HL-60/S4 (cell line): Measurements from ENCODE around the gene CFAP74.

Source experiments
- in situ Hi-C: fragments of 300-500 bp; cut with MboI; formaldehyde crosslinking; loops from 2 replicates; pipeline ENCODE4 v1.14.3; 2022; ENCODE audit warnings: low sequenced_read_pairs

CFAP74 gene

DNA sequence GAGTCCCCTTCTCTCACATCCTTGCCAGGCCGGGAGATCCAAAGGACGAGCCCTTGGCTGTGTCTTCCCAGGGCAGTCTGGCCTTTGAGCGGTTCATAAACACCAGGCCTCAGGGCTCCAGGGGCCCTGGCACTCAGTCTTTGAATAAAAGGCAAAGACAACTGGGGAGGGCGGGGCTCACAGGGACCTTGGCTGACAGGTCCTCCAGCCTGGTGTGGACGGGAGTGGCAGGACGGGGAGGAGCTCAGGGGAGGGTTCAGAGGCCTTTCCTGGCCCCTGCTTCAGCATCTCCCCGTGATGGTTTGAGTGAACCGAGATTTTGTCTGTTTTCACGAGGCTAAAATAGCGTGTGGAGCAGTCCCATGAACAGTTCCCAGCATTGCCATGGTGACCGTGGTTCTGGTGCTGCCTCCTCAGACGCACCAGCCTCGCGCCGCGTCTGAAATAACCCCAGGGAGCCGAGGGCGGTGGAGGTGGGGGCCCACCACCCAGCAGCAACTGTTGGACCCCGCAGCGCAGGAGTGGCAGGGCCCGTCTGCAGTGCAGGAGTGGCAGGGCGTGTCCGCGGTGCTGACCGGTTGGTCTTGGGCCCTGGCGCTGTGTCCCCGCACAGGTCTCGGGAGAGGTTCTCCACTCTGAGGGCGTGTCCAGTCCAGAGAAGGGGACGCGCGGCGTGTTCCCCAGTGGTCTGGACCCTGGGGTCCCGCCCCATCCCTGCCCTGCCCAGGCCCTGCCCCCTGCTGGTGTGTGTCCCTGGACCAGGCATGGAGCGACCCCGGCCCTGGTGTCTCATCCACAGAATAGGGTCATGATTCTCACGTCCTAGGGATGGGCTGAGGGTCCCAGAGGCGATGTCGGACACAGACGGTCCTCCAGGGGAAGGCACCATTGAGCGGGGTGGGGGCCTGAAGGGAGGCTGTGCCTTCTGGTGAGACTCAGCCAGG lies 39.5 kb upstream of the CFAP74 start:
- in situ Hi-C loops = no loop called here

DNA sequence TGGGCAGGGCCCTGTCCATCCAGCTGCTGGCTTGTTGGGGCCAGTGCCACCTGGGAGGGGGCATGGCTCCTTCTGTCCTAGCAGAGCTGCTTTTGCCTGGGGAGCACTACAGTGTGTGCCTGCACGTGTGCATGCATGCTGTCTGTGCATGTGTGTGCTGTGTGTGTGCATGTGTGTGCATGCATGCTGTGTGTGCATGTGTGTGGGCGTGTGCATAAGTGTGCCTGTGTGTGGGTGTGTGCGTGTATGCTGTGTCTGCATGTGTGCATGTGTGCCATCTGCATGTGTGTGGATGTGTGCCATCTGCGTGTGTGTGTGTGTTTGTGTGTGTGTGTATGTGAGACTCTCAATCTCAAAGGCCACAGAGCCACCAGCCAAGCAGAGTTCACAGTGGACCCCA lies 38.3 kb upstream of the CFAP74 start:
- in situ Hi-C loops = no loop called here

DNA sequence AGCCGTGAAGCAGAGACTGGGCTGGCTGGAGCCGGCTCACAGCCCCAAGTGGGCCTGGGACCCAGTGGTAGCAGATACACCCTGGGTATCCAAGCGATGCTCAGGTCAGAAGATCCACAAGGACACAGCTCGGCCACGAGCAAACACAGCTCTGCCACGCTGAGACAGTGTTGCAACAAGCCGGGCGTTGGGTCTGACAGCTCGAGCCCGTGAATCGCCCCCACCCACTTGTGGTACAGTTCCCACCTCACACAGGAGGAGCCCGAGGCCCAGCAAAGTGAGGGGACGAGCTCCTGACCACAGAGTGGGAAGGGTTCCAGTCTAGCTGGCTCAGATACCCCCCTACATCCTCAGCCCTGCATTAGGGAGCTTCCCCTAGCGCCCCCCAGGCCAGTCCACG lies 37.7 kb upstream of the CFAP74 start:
- in situ Hi-C loops = no loop called here

DNA sequence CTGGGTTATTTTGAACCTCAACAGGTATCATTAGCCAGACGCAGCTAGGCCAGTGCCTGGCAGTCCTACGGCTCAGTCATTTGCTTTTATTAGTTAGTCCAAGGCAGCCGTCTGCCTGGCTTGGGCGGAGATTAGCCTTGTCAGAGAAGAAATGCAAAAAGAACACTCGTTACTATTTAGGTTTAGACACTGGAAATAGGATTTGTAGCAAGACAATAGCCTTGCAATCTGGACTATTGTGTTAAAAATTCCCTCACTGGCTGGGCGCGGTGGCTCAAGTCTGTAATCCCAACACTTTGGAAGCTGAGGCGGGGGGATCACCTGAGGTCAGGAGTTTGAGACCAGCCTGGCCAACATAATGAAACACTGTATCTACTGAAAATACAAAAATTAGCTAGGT lies 35.7 kb upstream of the CFAP74 start:
- in situ Hi-C loops = loop anchor here (5.0 kb wide), 1 partner anchor 77 kb away; no protein-coding TSS in a partner anchor

DNA sequence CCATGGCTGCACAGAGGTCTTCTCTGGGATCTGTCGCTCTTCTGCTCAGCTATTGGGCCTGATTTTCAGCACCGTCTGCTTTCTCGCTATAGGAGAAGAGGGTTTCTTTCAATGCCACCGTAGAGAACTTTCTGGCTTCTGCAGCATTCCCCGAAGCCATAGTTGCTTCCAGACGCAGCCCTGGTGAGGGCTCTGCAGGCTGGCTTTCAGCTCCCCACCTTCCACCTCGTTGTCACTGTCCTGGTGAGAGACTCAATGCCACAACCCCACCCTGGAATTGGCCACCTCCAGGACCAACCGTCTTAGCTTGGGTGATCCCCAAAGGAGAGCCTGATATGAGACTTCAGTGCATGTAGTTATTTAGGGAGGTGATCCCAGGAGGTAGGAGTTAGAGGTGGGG lies 34.6 kb upstream of the CFAP74 start:
- in situ Hi-C loops = loop anchor here (5.0 kb wide), 1 partner anchor 76 kb away; no protein-coding TSS in a partner anchor

DNA sequence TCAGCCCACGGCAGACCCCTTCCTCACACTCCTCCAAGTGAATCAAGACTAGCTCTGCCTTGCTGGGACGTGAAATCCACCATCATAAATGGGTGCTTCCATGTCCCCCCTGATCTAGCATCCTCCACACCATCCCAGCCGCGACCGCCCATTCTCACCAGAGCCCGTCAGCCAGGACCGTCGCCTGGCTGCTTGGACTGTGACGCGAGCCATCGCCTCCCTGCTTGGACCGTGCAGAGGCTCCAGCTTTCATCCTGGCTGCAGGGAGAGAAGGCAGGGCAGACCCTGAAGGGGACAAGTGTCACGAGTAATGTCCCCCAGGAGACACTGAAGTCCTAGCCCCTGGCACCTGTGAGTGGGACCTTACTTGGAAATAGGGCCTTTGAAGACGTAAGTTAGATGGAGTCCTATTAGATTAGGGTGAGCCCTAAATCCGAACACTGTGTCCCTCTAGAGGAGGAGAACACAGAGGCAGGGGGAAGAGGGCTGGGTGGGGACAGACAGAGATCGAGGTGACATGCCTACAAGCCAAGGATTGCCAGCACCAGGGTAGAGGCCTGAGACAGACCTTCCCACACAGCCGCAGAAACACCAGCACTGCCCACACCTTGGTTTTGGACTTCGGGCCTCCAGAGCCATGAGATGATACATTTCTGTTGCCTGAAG lies 33.9 kb upstream of the CFAP74 start:
- in situ Hi-C loops = loop anchor here (5.0 kb wide), 1 partner anchor 75 kb away; no protein-coding TSS in a partner anchor

DNA sequence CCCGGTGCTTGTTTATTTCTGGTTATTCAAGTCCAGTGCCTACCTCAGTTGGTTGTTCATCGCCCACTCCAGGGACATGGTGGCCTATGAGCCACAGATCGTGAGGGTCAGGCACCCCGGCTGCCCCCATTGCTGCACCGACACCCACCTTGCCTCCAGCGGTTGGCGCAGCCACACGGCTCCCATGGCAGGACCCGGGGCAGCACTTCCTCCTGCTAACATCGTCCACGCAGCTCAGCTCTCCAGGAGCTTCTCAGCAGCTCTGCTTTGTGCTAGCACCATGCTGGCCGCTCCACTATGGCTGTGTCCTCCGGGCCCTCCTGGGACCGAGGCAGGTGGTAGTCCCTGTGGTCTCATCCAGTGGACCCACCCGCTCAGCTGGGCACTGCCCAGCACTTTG lies 32.7 kb upstream of the CFAP74 start:
- in situ Hi-C loops = loop anchor here (5.0 kb wide), 1 partner anchor 74 kb away; no protein-coding TSS in a partner anchor

DNA sequence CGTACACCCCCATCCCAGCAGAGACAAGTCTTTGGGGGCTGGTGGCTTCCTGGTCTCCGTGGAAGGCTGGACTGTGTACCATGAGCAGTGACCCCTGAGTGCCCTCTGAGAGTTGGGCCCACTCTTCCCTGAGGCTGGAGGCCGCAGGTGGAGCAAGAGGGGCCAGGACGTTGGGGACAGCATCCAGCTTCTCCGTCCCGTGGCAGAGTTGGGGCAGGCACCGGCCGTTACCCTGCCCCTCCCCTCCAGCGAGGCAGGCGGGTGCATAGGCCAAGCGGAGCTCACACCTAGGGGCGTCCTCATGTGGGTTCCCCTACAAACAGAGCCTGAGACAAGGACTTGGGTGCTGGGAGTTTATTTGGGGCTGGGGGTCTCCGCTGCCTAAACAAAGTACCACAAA lies 29.6 kb upstream of the CFAP74 start:
- in situ Hi-C loops = no loop called here

DNA sequence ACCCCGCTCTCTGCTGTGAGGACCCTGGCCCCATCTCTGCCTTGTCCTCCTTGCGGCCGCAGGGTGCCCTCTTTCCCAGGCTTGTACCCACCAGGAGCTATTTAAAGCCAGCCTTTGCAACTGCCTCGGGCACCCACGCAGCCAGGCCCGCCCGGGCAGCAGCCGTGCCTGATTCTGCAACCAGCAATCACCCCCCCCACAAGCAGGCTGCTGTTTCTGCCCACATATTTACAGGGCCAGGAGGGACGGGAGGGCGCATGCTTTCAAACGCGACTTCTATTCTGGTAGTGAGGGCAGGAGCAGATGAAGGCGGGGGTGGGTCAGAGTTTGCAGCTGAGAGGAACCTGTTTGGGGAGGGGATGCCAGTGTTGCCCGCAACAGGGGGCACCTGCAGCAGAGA lies 29.2 kb upstream of the CFAP74 start:
- in situ Hi-C loops = no loop called here

DNA sequence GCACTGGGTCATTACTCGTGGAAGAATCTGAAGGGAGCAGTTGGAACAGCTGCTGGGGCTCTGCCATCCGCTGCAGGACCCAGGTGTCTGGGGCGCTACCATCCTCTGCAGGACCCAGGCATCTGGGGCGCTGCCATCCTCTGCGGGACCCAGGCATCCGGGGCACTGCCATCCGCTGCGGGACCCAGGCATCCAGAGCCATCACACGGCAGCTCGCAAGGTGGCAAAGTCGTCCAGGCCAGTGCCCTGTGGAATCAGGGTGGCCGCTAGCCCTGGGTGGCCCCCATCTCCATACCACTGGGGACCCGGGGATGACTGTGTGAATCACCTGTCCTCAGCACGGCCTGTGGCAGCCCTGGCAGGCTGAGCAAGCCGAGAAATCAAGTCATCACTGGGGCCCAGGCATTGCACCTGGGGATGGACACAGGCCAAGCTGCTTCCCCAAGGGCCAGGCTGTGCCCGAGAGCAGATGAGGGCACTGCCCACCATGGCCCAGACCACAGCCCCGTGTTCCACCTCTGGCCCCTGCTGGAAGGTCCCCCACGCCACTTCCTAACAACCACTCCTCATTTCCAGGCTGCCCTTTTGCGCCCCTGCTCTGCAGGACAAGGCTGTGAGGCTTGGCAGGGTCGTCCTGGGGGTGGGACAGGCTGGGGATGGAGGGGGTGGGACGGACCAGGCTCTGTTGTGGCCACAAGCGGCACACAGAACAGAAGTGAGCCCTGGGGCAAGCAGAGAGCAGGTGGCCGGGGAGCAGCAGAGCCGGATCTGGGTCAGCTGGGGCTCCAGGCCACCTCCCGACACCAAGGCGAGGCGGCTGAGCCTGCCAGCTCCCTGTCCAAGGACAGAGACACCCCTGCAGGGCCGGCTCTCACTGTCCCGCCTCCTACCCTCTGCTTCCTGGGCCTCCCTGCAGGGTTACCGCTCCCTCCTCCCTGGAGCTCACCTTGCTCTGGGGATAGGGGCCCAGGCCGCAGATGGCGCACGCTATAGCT lies 28.3 kb upstream of the CFAP74 start:
- in situ Hi-C loops = no loop called here

DNA sequence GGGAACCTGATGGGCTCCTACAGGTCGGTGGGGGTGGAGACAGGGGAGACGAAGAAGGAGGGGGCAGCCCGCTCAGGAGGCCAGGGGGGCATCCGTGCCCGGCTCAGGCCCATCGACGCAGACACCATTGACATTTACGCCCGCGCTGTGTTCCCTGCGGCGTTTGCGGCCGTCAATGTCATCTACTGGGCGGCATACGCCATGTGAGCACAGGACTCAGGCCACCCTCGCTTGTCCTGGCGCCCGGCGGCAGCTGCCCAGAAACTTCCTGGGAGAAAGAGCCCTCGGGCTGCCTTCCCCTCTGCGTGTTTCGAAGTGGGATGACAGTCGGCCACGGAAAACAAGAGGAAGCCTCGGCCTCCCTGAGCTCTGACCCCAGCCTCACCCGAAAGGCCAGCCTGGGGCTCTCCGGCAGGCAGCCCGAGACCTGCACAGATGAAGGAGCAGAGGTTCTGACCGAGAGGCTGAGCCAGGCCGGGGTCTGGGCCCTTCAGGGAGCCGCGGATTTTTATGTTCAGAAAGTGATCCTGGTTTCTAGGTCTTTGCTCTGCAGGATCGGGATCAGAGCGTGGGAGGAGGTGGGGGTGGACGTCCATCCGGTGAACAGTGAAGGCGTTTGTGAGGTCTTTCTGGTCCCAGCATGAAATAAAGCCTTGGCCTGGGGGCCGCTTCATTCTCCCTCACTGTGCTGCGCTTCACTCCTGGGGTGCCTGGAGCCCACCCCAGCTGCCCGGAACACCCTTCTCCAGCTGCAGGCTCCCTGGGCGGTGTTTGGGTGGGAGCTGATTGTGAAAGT lies 26.7 kb upstream of the CFAP74 start:
- in situ Hi-C loops = no loop called here

DNA sequence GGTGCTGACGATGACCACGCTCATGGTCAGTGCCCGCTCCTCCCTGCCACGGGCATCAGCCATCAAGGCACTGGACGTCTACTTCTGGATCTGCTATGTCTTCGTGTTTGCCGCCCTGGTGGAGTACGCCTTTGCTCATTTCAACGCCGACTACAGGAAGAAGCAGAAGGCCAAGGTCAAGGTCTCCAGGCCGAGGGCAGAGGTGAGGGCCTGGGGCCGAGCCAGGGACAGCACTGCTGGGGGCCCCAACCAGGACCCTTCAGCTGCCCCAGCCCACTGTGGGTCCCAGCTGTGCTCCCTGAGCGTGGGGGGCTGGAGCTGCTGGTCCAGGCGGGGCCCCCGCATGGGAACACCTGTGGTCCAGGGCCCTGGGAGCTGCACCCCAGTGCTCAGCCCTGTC lies 26.0 kb upstream of the CFAP74 start:
- in situ Hi-C loops = no loop called here

DNA sequence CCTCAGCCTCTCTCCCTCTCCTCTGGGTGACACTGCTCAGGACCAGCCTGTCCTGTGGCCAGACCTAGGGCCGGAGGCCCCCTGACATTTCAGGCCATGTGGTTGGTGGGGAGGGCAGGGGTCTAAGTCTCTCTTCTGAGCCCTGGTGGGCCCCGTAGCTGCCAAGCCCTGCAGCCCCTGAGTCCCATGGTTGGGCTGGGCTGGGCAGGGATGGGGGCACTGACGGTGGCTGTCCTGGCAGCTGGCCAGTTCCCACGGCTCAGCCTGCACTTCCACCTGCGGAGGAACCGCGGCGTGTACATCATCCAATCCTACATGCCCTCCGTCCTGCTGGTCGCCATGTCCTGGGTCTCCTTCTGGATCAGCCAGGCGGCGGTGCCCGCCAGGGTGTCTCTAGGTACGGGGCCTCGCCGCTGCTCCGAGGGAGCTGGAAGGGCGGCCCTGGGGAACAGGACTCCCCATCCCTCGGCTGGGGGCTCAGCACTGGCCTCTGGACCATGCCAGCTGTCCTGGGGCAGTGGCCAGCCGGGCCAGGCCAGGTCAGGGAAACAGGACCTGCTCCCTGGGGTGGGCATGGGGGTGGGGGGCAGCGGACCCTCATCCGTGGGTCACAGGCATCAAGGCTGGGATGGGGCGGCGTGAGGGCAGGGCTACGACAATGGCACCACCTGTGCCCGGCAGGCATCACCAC lies 25.4 kb upstream of the CFAP74 start:
- in situ Hi-C loops = no loop called here

DNA sequence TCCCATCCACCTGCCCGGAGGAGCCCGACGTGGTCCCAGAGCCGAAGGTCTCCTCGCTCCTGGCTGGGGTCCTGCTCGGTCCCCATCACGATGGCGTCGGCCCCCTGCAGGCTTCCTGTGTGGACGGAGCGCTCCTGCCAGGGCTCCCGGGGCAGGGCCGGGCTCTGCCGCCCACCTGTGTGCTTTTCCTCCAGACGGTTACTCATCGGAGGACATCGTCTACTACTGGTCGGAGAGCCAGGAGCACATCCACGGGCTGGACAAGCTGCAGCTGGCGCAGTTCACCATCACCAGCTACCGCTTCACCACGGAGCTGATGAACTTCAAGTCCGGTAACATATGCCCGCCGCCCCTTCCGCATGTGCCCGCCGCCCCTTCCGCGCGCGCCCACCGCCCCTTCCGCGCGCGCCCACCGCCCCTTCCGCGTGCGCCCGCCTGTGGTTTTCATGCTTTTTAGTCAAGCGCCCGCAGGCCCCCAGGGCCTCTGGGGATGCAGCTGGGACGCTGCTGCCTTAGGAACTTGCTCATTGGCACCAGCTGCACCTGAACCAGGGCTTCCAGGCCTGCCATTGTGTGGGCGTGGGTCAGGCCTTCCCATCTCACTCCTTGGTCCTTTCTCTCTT lies 24.5 kb upstream of the CFAP74 start:
- in situ Hi-C loops = no loop called here

DNA sequence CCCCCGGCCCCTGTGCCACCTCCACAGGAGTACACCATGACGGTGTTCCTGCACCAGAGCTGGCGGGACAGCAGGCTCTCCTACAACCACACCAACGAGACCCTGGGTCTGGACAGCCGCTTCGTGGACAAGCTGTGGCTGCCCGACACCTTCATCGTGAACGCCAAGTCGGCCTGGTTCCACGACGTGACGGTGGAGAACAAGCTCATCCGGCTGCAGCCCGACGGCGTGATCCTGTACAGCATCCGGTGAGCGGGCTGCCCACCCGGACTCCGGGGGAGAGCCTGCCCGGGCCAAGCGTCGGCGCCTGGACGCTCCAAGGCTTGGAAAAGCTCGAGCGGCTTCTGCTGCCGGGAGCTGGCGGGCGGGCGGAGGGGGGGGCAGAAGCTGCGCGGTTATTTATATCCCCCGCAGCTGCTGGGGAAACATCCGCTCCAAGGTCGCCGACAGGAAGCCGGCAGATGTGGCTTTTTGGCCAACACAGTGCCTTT lies 21.9 kb upstream of the CFAP74 start:
- in situ Hi-C loops = no loop called here

DNA sequence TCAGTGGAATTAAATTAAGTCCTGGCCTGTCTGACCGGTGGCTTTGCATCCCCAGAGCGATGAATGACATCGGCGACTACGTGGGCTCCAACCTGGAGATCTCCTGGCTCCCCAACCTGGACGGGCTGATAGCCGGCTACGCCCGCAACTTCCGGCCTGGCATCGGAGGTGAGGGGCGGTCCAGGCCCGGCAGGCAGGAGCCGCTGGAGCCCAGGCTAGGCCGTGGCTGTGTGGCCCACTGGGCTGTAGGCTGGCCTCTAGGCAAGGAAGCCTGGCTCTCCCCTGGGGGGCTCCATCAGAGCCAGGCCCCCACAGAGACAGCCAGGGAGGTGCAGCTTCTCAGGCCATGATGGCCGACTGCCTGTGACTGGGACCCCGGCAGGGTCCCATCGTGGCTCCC lies 21.3 kb upstream of the CFAP74 start:
- in situ Hi-C loops = no loop called here

DNA sequence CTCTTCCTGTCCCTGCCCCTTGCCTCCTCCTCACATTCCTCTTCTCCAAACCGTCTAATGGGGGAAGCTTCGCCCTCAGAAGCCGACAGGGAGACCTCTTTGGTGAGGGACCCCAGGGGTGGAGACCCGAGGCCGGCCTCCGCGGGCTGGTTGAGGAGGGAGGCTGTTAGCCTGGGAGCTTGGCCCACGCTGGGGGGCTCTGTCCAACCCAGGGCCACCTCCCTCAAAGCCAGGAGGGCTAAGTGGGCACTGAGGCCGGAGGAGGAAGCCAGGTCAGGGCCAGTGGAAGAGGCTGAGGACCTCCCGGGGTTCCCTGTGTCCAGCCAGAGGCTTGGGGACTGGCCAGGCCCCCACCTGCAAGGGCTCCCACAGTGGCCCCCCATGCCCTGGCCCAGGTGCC lies 20.9 kb upstream of the CFAP74 start:
- in situ Hi-C loops = no loop called here

DNA sequence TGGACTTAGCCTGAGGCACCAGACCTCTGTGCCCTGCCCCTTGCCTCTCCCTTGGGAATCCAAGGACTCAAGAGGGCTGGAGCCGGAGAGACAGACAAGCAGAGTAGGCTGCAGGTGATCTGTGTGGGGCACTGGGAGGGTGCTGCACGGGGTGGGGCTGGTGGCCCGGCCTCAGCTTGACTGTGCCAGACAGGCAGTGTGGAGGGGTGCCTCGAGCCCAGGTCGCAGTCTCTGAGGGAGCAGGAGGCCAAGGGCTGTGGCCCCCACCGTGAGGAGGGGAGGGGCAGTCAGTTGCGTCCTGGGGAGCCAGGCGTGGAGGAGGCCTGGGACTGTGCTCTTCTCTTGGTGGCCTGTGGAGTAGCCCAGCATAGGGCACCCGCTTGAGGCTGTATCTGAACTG lies 19.6 kb upstream of the CFAP74 start:
- in situ Hi-C loops = no loop called here
